SJSA1 (cell line): ENCODE data around the gene C18orf63. TPM values are rescaled to one million over a fixed set of nuclear protein-coding genes. Genes with fewer than 3 reads are reported as not detected.

Experiments used
- DNase-seq, 2 experiments: peaks; one replicate each; pipeline ENCODE4 v3.0.0-alpha.2; 2015 to 2020; ENCODE audit warnings: low spot score in 2 of 2, low read depth in 1 of 2
- H3K27ac ChIP-seq: fragments of 250-450 bp; sonication (Bioruptor Pico); 2 replicates; pipeline ENCODE4 v1.5.1; 2020; ENCODE audit warnings: mild to moderate bottlenecking, moderate library complexity
- H3K27me3 ChIP-seq: fragments of 250-450 bp; sonication (Bioruptor Pico); replicated peaks from 2 replicates; pipeline ENCODE4 v1.5.1; 2020; ENCODE audit warnings: mild to moderate bottlenecking, moderate library complexity
- H3K36me3 ChIP-seq: fragments of 250-450 bp; sonication (Bioruptor Pico); 2 replicates; pipeline ENCODE4 v1.5.1; 2020; ENCODE audit warnings: mild to moderate bottlenecking
- H3K4me1 ChIP-seq: fragments of 250-450 bp; sonication (Bioruptor Pico); replicated peaks from 2 replicates; pipeline ENCODE4 v1.6.1; 2021; ENCODE audit warnings: mild to moderate bottlenecking
- H3K4me3 ChIP-seq: fragments of 250-450 bp; sonication (Bioruptor Pico); 2 replicates; pipeline ENCODE4 v1.5.1; 2020; ENCODE audit warnings: mild to moderate bottlenecking
- H3K9me3 ChIP-seq: fragments of 250-450 bp; sonication (Bioruptor Pico); replicated peaks from 2 replicates; pipeline ENCODE4 v1.5.1; 2020; ENCODE audit warnings: mild to moderate bottlenecking
- total RNA-seq: library from RNA; depleted of rRNA; stranded (reverse); fragments of >200 nt; shearing (Covaris generic); gene quantifications from 2 replicates; pipeline ENCODE4 v1.2.3, GENCODE V29; 2014; rRNA removed

C18orf63 gene
- not detected in 2 replicates for total RNA-seq

DNA sequence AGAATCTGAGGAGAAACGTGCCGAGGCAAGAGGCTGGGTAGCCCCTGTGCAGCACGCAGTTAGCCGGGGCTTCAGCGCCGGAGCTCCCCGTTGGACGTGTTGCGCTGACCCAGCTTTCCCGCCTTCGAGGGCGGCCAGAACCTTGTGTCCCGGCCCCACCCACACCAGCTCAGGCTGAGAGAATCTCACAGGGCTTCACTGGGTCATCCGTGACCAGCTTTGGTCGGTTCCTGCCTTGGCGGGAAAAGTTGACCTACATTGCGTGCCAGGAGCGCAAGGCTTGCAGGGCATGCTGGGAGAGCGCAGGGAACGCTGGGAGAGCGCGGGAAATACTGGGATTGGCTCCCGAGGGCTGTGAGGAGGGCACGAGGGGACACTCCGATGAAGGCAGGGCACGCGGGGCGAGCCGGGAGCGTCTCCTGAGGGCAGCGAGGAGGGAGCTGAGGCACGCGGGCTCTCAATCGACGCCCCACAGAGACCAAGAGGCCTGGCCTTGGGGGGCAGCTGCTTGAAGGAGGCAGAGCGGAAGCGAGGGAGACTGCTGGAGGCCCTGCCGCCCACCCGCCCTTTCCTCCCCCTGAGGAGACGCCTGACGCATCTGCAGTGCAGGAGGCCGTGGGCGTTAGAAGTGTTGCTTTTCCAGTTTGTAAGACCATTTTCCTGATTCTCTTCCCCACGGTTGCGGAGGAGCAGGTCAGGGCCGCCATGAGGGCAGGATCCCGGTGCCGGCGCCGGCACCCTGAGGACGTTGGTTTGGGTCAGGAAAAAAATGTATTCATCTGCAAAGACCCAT lies at the start of gene C18orf63:
Gene C18orf63, plus strand, starts transcription at position 376 of the 793 bp plus-strand sequence. CDS start 2,027 bp downstream, outside the sequence.
- Histone ChIP-seq H3K36me3 (no peaks in the 10 kb centered on the region), H3K4me3 (no peak within 1 kb of the TSS), H3K27ac (peak within 1 kb of the TSS; percentile 85), H3K4me1 (peaks cover 27% of the 10 kb centered on the region), H3K27me3 (no peaks in the 10 kb centered on the region), H3K9me3 (no peaks in the 10 kb centered on the region)
- no peak for DNase-seq

DNA sequence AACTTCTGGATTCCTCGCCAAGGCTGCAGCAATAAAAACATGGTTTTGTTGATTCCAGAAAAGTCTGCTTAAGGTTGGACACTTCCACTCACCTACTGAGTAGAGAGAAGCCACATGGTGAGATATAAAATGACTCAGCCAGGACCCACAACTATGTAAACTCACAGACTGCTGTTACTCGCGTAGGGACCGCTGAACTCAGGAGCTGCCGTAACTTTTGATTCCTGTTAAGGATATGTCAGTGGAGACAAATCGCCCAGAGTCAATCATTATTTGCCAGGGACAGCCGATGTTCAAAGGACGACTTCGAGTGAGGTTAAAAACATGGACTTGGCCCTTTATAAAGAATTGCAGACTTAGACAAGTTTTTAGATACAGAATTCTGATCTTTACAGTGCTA lies 49.5 kb upstream of the C18orf63 start:
- H3K9me3 ChIP-seq = no peaks in the 10 kb centered on the region
- DNase-seq = peak in 1 of 2 experiments; percentile 45
- no peak overlapping the region for H3K4me3 ChIP-seq
- peaks cover 27% of the 10 kb centered on the region for H3K36me3 ChIP-seq
- H3K27ac ChIP-seq = 0 out of 2 replicates have a peak overlapping the region, but pooled peaks have one; percentile 36
- no peaks in the 10 kb centered on the region for H3K27me3 ChIP-seq
- peaks cover 10% of the 10 kb centered on the region for H3K4me1 ChIP-seq

DNA sequence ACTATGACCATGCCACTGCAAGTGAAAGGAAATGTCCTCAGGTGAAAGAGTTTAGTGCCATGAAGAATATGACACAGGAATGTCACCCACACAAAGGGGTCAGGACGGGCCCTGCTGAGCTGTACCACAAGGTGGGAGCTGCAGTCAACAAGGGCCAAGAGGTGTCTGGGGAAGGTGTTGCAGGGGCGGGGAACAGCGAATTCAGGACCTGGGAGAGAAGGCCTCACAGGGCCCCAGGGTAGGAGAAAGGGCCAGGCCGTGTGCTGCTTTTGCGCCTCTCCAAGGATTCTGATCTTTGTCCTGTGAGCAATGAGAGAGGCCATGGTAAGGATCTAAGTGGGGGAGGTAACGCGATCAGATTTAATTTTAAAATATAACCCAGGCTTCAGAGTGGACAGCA lies 47.5 kb upstream of the C18orf63 start:
- Histone ChIP-seq H3K4me1 (peaks cover 10% of the 10 kb centered on the region), H3K27ac (no peak overlapping the region), H3K9me3 (no peaks in the 10 kb centered on the region), H3K36me3 (peaks cover 11% of the 10 kb centered on the region; the same call in 1 of the 2 replicates), H3K4me3 (no peak overlapping the region), H3K27me3 (no peaks in the 10 kb centered on the region)
- no peak for DNase-seq

DNA sequence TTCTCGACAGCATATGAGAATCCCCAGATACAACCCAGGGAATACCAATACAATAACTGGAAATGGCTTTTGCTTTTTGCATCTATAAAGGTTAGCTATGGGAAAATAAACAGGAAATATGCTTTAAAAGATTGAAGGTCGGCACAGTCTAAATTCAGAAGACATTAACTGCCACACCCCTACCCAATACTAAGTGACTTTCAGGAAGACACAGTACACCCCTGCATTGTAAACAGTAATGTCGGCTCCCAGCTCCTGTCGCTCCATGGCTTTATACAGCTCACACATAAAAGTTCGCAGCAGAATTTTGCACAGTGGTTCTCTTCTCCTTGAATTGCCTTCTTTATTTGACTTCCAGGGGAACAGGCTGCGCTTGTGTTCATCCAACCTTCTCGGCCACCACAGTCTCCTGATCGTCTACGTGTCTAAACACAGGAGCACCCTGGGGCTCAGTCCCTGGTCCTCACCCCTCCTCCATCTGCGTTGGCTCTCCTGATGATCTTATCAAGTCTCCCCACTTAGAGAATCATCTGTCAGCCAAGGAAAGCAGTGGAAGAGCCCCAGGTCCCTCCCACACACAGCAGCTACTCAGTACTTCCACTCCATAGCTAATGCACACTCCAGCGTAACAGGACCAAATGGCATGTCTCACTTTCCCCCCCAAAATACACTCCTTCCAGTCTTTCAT lies 46.6 kb upstream of the C18orf63 start:
- no peak overlapping the region for H3K27ac ChIP-seq
- H3K27me3 ChIP-seq = no peaks in the 10 kb centered on the region
- H3K4me3 ChIP-seq = no peak overlapping the region
- H3K4me1 ChIP-seq = peaks cover 10% of the 10 kb centered on the region
- DNase-seq = no peak
- no peaks in the 10 kb centered on the region for H3K9me3 ChIP-seq
- peaks cover 8% of the 10 kb centered on the region; the same call in 1 of the 2 replicates for H3K36me3 ChIP-seq

DNA sequence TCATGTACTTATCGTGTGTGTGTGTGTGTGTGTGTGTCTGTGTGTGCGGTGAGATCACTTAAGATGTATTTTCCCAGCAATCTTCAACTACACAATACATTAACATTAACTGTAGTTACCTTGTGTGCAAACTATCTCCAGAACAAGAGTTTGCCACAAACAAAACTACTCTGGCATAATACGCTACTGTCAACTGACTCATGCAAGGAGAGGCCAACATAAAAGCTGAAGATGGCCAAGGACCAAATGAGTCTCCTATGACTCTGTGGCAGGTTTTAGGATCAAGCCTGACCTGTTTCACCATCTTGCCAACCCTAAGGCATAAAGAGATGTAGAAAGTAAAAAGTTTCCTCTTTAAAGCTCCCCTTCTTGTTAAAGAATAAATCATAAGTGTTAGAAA lies 44.0 kb upstream of the C18orf63 start:
- Histone ChIP-seq H3K9me3 (no peaks in the 10 kb centered on the region), H3K4me1 (no peaks in the 10 kb centered on the region; the same call in 1 of the 2 replicates)
- DNase-seq = no peak

DNA sequence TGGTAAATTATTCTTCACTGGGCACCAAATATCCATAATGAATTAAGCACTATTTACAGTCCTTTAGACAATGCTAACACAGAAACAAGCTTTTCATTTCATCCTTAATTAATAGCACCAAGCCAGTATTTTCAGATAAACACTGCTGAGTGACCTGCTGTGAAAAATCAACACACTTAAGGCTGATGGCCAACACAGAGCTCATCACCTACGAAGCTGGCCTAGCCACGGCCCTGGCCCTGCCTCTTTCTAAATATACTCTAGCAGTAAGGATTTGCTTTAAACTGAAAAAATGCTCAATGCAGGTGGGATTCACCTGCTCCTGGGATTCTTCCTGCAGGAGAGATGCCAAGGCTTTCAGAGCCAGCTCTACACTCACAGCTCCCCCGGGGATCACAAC lies 42.2 kb upstream of the C18orf63 start:
- H3K36me3 ChIP-seq = peaks cover 8% of the 10 kb centered on the region; the same call in 1 of the 2 replicates
- H3K4me3 ChIP-seq = no peak overlapping the region
- H3K4me1 ChIP-seq = no peaks in the 10 kb centered on the region
- no peaks in the 10 kb centered on the region for H3K27me3 ChIP-seq
- no peak for DNase-seq
- H3K9me3 ChIP-seq = no peaks in the 10 kb centered on the region
- H3K27ac ChIP-seq = no peak overlapping the region

More for the DNA sequence above, 44.0 kb upstream of the C18orf63 start:
- Histone ChIP-seq H3K27me3 (no peaks in the 10 kb centered on the region), H3K4me3 (no peak overlapping the region), H3K27ac (no peak overlapping the region), H3K36me3 (peaks cover 3% of the 10 kb centered on the region; the same call in 1 of the 2 replicates)

DNA sequence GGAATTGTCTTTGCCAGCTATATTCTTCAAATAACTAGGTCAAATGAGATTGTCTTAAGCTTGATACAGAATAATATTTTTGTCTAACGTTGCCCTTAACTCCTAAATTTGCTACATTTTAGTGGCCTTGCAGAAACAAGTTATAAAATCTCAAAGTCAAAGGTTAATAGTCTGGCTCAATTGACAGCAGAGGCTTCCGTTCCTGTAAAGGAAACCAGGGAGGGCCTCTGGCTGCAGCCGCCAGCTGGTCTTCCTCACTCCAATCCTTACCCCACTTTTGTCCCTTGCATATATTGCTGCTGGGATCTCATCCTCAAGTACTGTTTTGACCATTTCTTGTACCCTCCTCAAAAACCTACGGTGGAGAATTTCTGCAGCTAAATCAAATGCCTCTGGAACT lies 40.9 kb upstream of the C18orf63 start:
- no peak overlapping the region for H3K4me3 ChIP-seq
- H3K4me1 ChIP-seq = no peaks in the 10 kb centered on the region
- no peaks in the 10 kb centered on the region for H3K27me3 ChIP-seq
- no peak for DNase-seq
- no peaks in the 10 kb centered on the region for H3K9me3 ChIP-seq
- H3K36me3 ChIP-seq = peaks cover 8% of the 10 kb centered on the region; the same call in 1 of the 2 replicates
- H3K27ac ChIP-seq = no peak overlapping the region

DNA sequence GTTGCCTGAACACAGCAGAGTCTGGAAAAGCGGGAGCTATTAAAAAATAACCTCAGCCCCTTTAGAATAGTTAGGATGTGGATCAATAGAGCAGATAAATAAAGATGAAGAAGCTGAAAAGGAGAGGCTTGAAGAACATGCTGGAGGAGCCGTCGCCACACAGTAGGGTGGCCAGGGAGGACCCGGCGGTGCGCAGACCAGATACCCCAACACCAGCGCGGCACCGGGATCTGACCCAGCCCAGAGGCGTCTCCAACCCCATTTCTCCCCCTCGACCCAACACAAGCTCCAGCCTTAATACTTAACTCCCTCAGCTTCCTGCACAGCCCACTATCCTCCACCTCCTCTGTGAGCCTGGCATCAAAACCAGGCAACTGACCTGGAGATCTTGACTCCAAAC lies 39.9 kb upstream of the C18orf63 start:
- Histone ChIP-seq H3K36me3 (peaks cover 8% of the 10 kb centered on the region; the same call in 1 of the 2 replicates), H3K4me3 (no peak overlapping the region), H3K4me1 (no peaks in the 10 kb centered on the region), H3K27me3 (no peaks in the 10 kb centered on the region), H3K27ac (no peak overlapping the region), H3K9me3 (no peaks in the 10 kb centered on the region)
- DNase-seq = no peak

DNA sequence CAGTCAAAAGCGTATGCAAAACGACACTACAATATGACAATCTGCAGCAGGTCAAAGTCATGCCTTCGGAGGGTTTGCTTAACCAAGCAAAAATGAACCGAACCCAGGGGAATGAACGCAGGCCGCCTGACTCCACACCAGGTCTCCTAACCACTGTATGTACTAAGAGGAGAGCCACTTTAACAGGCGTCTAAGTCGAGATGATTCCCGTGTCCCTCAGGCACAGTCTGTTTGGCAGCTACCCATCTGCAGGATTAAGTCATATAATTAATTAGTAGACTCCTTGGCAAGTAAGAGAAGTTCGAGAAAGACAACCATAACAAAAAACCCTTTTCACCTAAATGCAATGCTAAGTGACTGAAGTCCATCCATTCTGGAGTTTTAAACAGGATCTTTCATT lies 39.0 kb upstream of the C18orf63 start:
- H3K4me1 ChIP-seq = no peaks in the 10 kb centered on the region
- no peak overlapping the region for H3K27ac ChIP-seq
- no peak overlapping the region for H3K4me3 ChIP-seq
- no peaks in the 10 kb centered on the region for H3K27me3 ChIP-seq
- no peaks in the 10 kb centered on the region for H3K9me3 ChIP-seq
- H3K36me3 ChIP-seq = peaks cover 8% of the 10 kb centered on the region; the same call in 1 of the 2 replicates
- DNase-seq = no peak

DNA sequence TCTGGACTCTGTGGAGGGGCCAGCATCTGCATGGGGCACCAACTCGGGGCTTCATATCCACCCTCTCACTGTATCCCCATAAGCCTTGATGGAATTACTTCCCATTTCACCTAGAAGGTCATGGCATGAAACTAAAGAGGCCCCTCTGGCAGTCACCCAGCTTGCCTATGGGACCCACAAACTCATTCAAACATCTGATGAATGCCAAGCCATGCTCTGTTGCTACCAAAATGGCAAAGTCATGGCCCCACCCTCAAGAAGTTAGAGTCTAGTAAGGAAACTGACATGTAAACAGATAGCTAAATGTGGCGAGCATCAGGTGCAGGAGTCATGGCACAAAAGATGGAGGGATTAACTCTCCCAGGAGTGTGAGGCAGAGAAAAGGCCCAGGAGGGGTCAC lies 38.3 kb upstream of the C18orf63 start:
- no peak for DNase-seq
- Histone ChIP-seq H3K27me3 (no peaks in the 10 kb centered on the region), H3K4me1 (no peaks in the 10 kb centered on the region), H3K4me3 (no peak overlapping the region), H3K9me3 (no peaks in the 10 kb centered on the region), H3K36me3 (peaks cover 11% of the 10 kb centered on the region; the same call in 1 of the 2 replicates), H3K27ac (no peak overlapping the region)

DNA sequence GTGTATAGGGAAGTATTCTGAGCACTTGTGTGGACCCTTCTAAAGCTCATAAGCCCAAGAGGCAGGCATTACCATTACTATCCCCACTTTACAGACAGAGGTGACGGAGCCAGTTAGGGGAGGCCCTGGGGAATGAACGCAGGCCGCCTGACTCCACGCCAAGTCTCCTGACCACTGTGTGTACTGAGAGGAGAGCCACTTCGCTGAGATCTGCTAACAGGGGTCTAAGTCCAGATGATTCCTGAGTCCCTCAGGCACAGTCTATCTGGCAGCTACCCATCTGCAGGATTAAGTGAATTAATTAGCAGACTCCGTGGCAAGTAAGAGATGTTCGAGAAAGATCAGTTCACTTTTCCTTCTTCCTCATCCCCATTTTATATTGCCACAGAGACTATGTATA lies 37.6 kb upstream of the C18orf63 start:
- no peak for DNase-seq
- Histone ChIP-seq H3K4me3 (no peak overlapping the region), H3K4me1 (peaks cover 3% of the 10 kb centered on the region; the same call in 1 of the 2 replicates), H3K36me3 (peaks cover 11% of the 10 kb centered on the region; the same call in 1 of the 2 replicates), H3K27ac (no peak overlapping the region), H3K27me3 (no peaks in the 10 kb centered on the region), H3K9me3 (no peaks in the 10 kb centered on the region)

DNA sequence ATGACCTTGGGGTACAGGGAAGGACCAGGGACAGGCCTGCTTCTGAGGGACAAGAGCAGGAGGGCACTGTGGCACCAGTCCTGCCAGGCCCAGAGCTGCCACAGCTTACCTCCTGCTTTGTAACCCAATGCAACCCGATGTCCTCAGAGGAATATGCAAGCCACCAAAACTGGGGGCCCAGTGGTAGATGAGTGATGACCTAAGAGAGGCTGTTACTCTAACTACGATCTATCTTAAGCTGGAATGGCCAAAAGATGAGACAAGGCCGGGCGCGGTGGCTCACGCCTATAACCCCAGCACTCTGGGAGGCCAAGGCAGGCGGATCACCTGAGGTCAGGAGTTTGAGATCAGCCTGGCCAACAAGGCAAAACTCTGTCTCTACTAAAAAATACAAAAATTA lies 36.7 kb upstream of the C18orf63 start:
- Histone ChIP-seq H3K4me1 (peaks cover 9% of the 10 kb centered on the region; the same call in 1 of the 2 replicates), H3K27me3 (no peaks in the 10 kb centered on the region), H3K9me3 (no peaks in the 10 kb centered on the region), H3K36me3 (peaks cover 17% of the 10 kb centered on the region), H3K27ac (no peak overlapping the region), H3K4me3 (no peak overlapping the region)
- no peak for DNase-seq

DNA sequence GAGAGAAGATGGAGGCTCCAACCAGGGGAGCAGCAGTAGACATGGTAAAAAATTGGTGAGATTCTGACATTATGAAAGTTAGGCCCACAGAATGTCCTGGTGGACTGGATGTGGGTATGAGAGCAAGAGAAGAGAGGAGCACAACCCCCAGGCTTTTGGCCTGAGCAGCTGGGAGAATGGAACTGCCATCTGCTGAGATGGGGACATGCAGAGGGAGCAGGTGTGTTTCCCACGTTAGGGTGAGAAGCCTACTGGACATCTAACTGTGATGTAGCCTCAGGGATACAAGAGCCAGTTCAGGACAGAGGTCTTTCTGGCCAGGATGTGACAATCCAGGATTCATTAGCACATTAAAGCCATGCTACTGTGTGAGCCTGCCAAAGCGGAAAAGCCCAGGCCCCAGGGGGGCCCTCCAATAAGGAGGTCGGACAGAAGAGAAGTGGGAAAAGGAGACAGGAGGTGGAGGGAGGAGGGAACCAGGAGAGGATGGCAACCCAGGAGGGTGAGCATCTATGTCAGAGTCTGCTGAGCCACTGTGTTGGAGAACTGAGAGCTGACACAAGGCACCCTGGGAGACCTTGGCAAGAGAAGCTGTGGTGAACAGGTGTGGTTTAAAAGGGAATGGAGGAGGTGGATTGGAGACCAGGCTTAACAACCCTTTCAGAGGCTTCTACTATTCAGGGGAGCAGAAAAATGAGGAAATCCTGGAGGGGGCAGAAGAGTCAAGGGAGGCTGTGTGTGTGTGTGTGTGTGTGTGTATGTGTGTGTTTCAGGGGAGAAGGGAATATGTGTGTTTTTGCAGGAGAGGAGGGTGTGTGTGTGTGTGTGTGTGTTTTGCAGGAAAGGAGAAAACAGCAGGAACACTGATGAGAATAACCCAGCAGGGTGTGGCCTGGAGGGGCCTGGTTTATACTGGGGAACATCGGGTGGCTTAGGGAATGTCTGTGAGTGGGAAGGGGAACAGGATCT lies 34.3 kb upstream of the C18orf63 start:
- Histone ChIP-seq H3K27ac (no peak overlapping the region), H3K4me3 (no peak overlapping the region), H3K27me3 (no peaks in the 10 kb centered on the region), H3K9me3 (no peaks in the 10 kb centered on the region), H3K4me1 (peaks cover 22% of the 10 kb centered on the region), H3K36me3 (peaks cover 17% of the 10 kb centered on the region)
- DNase-seq = no peak
